Immature natural killer cell (primary cell): ENCODE measurements around the gene EIF5. TPM values are rescaled to one million over a fixed set of nuclear protein-coding genes. Genes with fewer than 3 reads are reported as not detected.

Source experiments
- DNase-seq, 3 donors: peaks; one replicate each; pipeline ENCODE4 v3.0.0; 2022; ENCODE audit warnings: mixed read lengths in 1 of 3
- H3K27ac Mint-ChIP-seq, 6 donors: one replicate each; pipeline ENCODE4 v1.8.0; 2020; ENCODE audit warnings: mixed read lengths in 6 of 6, mild to moderate bottlenecking in 5 of 6, inconsistent platforms in 4 of 6, moderate library complexity in 3 of 6
- H3K27me3 Mint-ChIP-seq, 3 donors: one replicate each; pipeline ENCODE4 v1.8.0; 2020 to 2021; ENCODE audit warnings: low read depth in 3 of 3, mild to moderate bottlenecking in 3 of 3, mixed read lengths in 3 of 3, moderate library complexity in 3 of 3, inconsistent platforms in 1 of 3
- H3K36me3 Mint-ChIP-seq, 3 donors: one replicate each; pipeline ENCODE4 v1.8.0; 2020; ENCODE audit warnings: mixed read lengths in 3 of 3, inconsistent platforms in 2 of 3, mild to moderate bottlenecking in 2 of 3
- H3K4me1 Mint-ChIP-seq, 2 donors: one replicate each; pipeline ENCODE4 v1.8.0; 2020; ENCODE audit warnings: inconsistent platforms in 2 of 2, mild to moderate bottlenecking in 2 of 2, mixed read lengths in 2 of 2, moderate library complexity in 1 of 2
- H3K4me3 Mint-ChIP-seq, 5 donors: one replicate each; pipeline ENCODE4 v1.8.0; 2020; ENCODE audit warnings: mild to moderate bottlenecking in 5 of 5, mixed read lengths in 5 of 5, inconsistent platforms in 3 of 5, moderate library complexity in 3 of 5
- H3K9me3 Mint-ChIP-seq, 6 donors: one replicate each; pipeline ENCODE4 v1.8.0; 2020; ENCODE audit warnings: mild to moderate bottlenecking in 6 of 6, mixed read lengths in 6 of 6, inconsistent platforms in 4 of 6, moderate library complexity in 3 of 6
- polyA plus RNA-seq, 3 donors: library from polyadenylated mRNA; unstranded; fragments of 300-500 nt; fragmentation: Illumina TruSeq; gene quantifications; one replicate each; pipeline ENCODE4 v1.2.3, GENCODE V29; 2021

Gene EIF5
- polyA plus RNA-seq, 3 donors from 2014 or later, result 348 to 443 (median 414) TPM

- Mint-ChIP-seq H3K36me3 (no peaks in the 10 kb centered on the region), H3K27me3 (peaks cover 2 to 13% (median 10%) of the 10 kb centered on the region in 3 donors), H3K4me3 (no peak overlapping the region), H3K27ac (no peak overlapping the region), H3K4me1 (no peaks in the 10 kb centered on the region), H3K9me3 (no peaks in the 10 kb centered on the region)
- no peak for DNase-seq
Observed at GRCh38 chr14:103296987-103297386, 37.0 kb upstream of the EIF5 start.

GRCh38 chr14:103298620-103299019, 35.4 kb upstream of the EIF5 start:
- Mint-ChIP-seq H3K36me3 (no peaks in the 10 kb centered on the region), H3K9me3 (no peaks in the 10 kb centered on the region), H3K4me3 (no peak overlapping the region), H3K27me3 (peaks cover 2 to 6% (median 4%) of the 10 kb centered on the region in 3 donors), H3K4me1 (no peaks in the 10 kb centered on the region), H3K27ac (no peak overlapping the region)
- DNase-seq, result no peak

- DNase-seq, result no peak
- Mint-ChIP-seq H3K27me3 (peaks cover 4 to 12% (median 6%) of the 10 kb centered on the region in 3 donors), H3K27ac (no peak overlapping the region), H3K4me3 (no peak overlapping the region), H3K4me1 (no peaks in the 10 kb centered on the region), H3K36me3 (no peaks in the 10 kb centered on the region), H3K9me3 (no peaks in the 10 kb centered on the region)
Observed at GRCh38 chr14:103301512-103302354, 32.3 kb upstream of the EIF5 start.

GRCh38 chr14:103302966-103303365, 31.1 kb upstream of the EIF5 start:
- Mint-ChIP-seq H3K9me3 (no peaks in the 10 kb centered on the region), H3K4me3 (no peak overlapping the region), H3K27ac (no peak overlapping the region), H3K27me3 (peaks cover 3 to 12% (median 6%) of the 10 kb centered on the region in 3 donors), H3K4me1 (no peaks in the 10 kb centered on the region), H3K36me3 (no peaks in the 10 kb centered on the region)
- no peak for DNase-seq

GRCh38 chr14:103304706-103305105, 29.3 kb upstream of the EIF5 start:
- no peaks in the 10 kb centered on the region for H3K4me1 Mint-ChIP-seq
- H3K27ac Mint-ChIP-seq, result no peak overlapping the region
- peaks cover 3 to 14% (median 3%) of the 10 kb centered on the region in 3 donors for H3K27me3 Mint-ChIP-seq
- DNase-seq, result no peak
- no peaks in the 10 kb centered on the region for H3K9me3 Mint-ChIP-seq
- no peaks in the 10 kb centered on the region for H3K36me3 Mint-ChIP-seq
- H3K4me3 Mint-ChIP-seq, result no peak overlapping the region

GRCh38 chr14:103308717-103309616, 25.1 kb upstream of the EIF5 start:
- H3K9me3 Mint-ChIP-seq, result no peaks in the 10 kb centered on the region
- H3K27me3 Mint-ChIP-seq, result peaks cover 3 to 16% (median 8%) of the 10 kb centered on the region in 3 donors
- H3K4me3 Mint-ChIP-seq, result no peak overlapping the region
- DNase-seq, result no peak
- no peaks in the 10 kb centered on the region for H3K36me3 Mint-ChIP-seq
- no peak overlapping the region for H3K27ac Mint-ChIP-seq
- no peaks in the 10 kb centered on the region for H3K4me1 Mint-ChIP-seq

- no peaks in the 10 kb centered on the region for H3K36me3 Mint-ChIP-seq
- DNase-seq, result no peak
- no peak overlapping the region for H3K27ac Mint-ChIP-seq
- H3K4me1 Mint-ChIP-seq, result no peaks in the 10 kb centered on the region
- H3K9me3 Mint-ChIP-seq, result no peaks in the 10 kb centered on the region
- H3K27me3 Mint-ChIP-seq, result peaks cover 0 to 11% (median 8%) of the 10 kb centered on the region in 3 donors
- no peak overlapping the region for H3K4me3 Mint-ChIP-seq
Observed at GRCh38 chr14:103310576-103311095, 23.4 kb upstream of the EIF5 start.

- Mint-ChIP-seq H3K4me3 (no peak overlapping the region), H3K36me3 (no peaks in the 10 kb centered on the region), H3K27ac (no peak overlapping the region), H3K4me1 (no peaks in the 10 kb centered on the region), H3K9me3 (no peaks in the 10 kb centered on the region), H3K27me3 (peaks cover 0 to 11% (median 7%) of the 10 kb centered on the region in 3 donors)
- DNase-seq, result no peak
Observed at GRCh38 chr14:103311171-103311997, 22.7 kb upstream of the EIF5 start.

GRCh38 chr14:103312006-103312635, 21.9 kb upstream of the EIF5 start:
- Mint-ChIP-seq H3K4me3 (no peak overlapping the region), H3K27ac (no peak overlapping the region), H3K27me3 (peaks cover 0 to 11% (median 8%) of the 10 kb centered on the region in 3 donors), H3K36me3 (no peaks in the 10 kb centered on the region), H3K9me3 (no peaks in the 10 kb centered on the region), H3K4me1 (no peaks in the 10 kb centered on the region)
- DNase-seq, result no peak

- H3K4me3 Mint-ChIP-seq, result no peak overlapping the region
- H3K27ac Mint-ChIP-seq, result no peak overlapping the region
- peaks cover 0 to 9% (median 6%) of the 10 kb centered on the region in 3 donors for H3K27me3 Mint-ChIP-seq
- H3K4me1 Mint-ChIP-seq, result no peaks in the 10 kb centered on the region
- no peaks in the 10 kb centered on the region for H3K9me3 Mint-ChIP-seq
- DNase-seq, result no peak
- H3K36me3 Mint-ChIP-seq, result no peaks in the 10 kb centered on the region
Observed at GRCh38 chr14:103313704-103314103, 20.3 kb upstream of the EIF5 start.

GRCh38 chr14:103314496-103315277, 19.4 kb upstream of the EIF5 start:
- no peaks in the 10 kb centered on the region for H3K9me3 Mint-ChIP-seq
- H3K27ac Mint-ChIP-seq, result no peak overlapping the region
- no peaks in the 10 kb centered on the region for H3K36me3 Mint-ChIP-seq
- H3K4me3 Mint-ChIP-seq, result no peak overlapping the region
- DNase-seq, result no peak
- peaks cover 0 to 9% (median 5%) of the 10 kb centered on the region in 3 donors for H3K27me3 Mint-ChIP-seq
- H3K4me1 Mint-ChIP-seq, result no peaks in the 10 kb centered on the region

GRCh38 chr14:103315351-103315911, 18.6 kb upstream of the EIF5 start:
- DNase-seq, result no peak
- Mint-ChIP-seq H3K27ac (no peak overlapping the region), H3K27me3 (peaks cover 0 to 8% (median 7%) of the 10 kb centered on the region in 3 donors), H3K36me3 (no peaks in the 10 kb centered on the region), H3K9me3 (no peaks in the 10 kb centered on the region), H3K4me3 (no peak overlapping the region), H3K4me1 (no peaks in the 10 kb centered on the region)
